Endodermal cell (in vitro differentiated cells): Measurements from ENCODE around the gene AGAP3. TPM values are rescaled to one million over a fixed set of nuclear protein-coding genes. Genes with fewer than 3 reads are reported as not detected.
A peak's percentile ranks its signal among the peaks of the same experiment; 100 is the strongest.

ENCODE experiments used
- DNase-seq: peaks from one replicate; pipeline ENCODE4 v3.0.0-alpha.2; 2017
- H3K27ac ChIP-seq: 2 replicates; pipeline ENCODE4 v1.5.1; 2013; ENCODE audit warnings: mild to moderate bottlenecking, low read depth, low read length, moderate library complexity
- H3K27me3 ChIP-seq: 2 replicates; pipeline ENCODE4 v1.6.1; 2013; ENCODE audit warnings: mild to moderate bottlenecking, low read length, moderate library complexity; ENCODE audit not compliant: insufficient read depth, control insufficient read depth, poor library complexity, severe bottlenecking
- H3K36me3 ChIP-seq: 2 replicates; pipeline ENCODE4 v1.7.0; 2013; ENCODE audit warnings: mild to moderate bottlenecking, low read length, moderate library complexity; ENCODE audit not compliant: control insufficient read depth, insufficient read depth
- H3K4me1 ChIP-seq: one replicate; pipeline ENCODE4 v1.7.0; 2013; ENCODE audit warnings: low read length; ENCODE audit not compliant: control insufficient read depth, insufficient read depth
- H3K4me3 ChIP-seq: 2 replicates; pipeline ENCODE4 v1.5.1; 2013; ENCODE audit warnings: mild to moderate bottlenecking, low read length, moderate library complexity
- H3K9ac ChIP-seq: 2 replicates; pipeline ENCODE4 v1.6.1; 2013; ENCODE audit warnings: mild to moderate bottlenecking, low read length, moderate library complexity; ENCODE audit not compliant: poor library complexity, severe bottlenecking; ENCODE audit errors: extremely low read depth
- H3K9me3 ChIP-seq: 2 replicates; pipeline ENCODE4 v1.6.1; 2013; ENCODE audit warnings: mild to moderate bottlenecking, low read length, moderate library complexity; ENCODE audit not compliant: control insufficient read depth
- H3K27ac Mint-ChIP-seq: 2 replicates; pipeline ENCODE4 v1.8.0; 2020; ENCODE audit warnings: mixed read lengths
- H3K27me3 Mint-ChIP-seq: 2 replicates; pipeline ENCODE4 v1.8.0; 2021; ENCODE audit warnings: mild to moderate bottlenecking, mixed read lengths; ENCODE audit not compliant: insufficient read depth
- H3K36me3 Mint-ChIP-seq: 2 replicates; pipeline ENCODE4 v1.8.0; 2020; ENCODE audit warnings: low read depth, mixed read lengths
- H3K4me1 Mint-ChIP-seq: 2 replicates; pipeline ENCODE4 v1.8.0; 2020; ENCODE audit warnings: mixed read lengths
- H3K4me3 Mint-ChIP-seq: 2 replicates; pipeline ENCODE4 v1.8.0; 2020; ENCODE audit warnings: mild to moderate bottlenecking, moderate library complexity, mixed read lengths
- H3K9me3 Mint-ChIP-seq: 2 replicates; pipeline ENCODE4 v1.8.0; 2020; ENCODE audit warnings: mild to moderate bottlenecking, mixed read lengths
- WGBS, 2 experiments: methylation state at CpG; one replicate each; pipeline versions ENCODE4 v1.1.5 to v1.1.7; 2013; ENCODE audit warnings: missing lambda C conversion rate in 2 of 2, mixed read lengths in 1 of 2; ENCODE audit not compliant: insufficient coverage in 1 of 2, insufficient read length in 1 of 2; 5-methylcytosine and 5-hydroxymethylcytosine counted together
- total RNA-seq, 2 donors: library from RNA; stranded (reverse); fragmentation: NEBNext Ultra II Directional in 1 of 2; extraction: Animal tissue kit (Norgen Biotek cat#: 25700) in 1 of 2; gene quantifications; 2 replicates in 1 of 2; 3 replicates in 1 of 2; pipeline ENCODE4 v1.2.1, GENCODE V29; 2021
- TF ChIP-seq, protein P1 (sequence below): fragments of 200-600 bp; sonication (generic); conservative IDR thresholded peaks from 2 replicates; pipeline ENCODE4 v1.5.0; 2021; ENCODE audit warnings: antibody characterized with exemption, mild to moderate bottlenecking

The AGAP3 gene
- total RNA-seq, 2 donors from 2014 or later, result 113 to 116 TPM

DNA sequence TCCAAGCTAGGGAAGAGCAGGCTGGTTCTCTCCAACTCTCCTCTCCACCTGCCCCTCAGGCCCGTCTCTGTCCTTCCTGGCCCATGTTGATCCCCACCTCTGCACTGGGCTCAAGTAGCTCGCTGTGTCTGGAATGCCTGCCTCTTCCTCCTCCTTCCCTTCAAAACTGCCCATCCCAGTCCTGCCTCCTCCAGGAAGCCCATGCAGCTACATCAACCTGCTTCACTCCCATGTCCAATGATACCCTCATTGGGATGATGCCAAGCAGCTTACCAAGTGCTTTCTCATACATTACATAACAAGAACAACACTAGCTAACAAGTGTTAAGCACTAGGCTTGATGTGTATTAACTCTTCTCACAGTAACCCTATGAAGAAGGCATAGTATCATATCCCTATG is 92.6 kb downstream of the AGAP3 start:
- TF ChIP-seq, protein P1, sequence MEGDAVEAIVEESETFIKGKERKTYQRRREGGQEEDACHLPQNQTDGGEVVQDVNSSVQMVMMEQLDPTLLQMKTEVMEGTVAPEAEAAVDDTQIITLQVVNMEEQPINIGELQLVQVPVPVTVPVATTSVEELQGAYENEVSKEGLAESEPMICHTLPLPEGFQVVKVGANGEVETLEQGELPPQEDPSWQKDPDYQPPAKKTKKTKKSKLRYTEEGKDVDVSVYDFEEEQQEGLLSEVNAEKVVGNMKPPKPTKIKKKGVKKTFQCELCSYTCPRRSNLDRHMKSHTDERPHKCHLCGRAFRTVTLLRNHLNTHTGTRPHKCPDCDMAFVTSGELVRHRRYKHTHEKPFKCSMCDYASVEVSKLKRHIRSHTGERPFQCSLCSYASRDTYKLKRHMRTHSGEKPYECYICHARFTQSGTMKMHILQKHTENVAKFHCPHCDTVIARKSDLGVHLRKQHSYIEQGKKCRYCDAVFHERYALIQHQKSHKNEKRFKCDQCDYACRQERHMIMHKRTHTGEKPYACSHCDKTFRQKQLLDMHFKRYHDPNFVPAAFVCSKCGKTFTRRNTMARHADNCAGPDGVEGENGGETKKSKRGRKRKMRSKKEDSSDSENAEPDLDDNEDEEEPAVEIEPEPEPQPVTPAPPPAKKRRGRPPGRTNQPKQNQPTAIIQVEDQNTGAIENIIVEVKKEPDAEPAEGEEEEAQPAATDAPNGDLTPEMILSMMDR, result no peak
- H3K27ac ChIP-seq, result no peak overlapping the region

GRCh38 chr7:151179287-151179860 is 93.1 kb downstream of the AGAP3 start:
- peaks cover 2% of the 10 kb centered on the region for H3K4me1 Mint-ChIP-seq
- no peak overlapping the region for H3K27ac Mint-ChIP-seq
- peaks cover 64% of the 10 kb centered on the region for H3K27me3 Mint-ChIP-seq

More for the DNA sequence above, 92.6 kb downstream of the AGAP3 start:
- Histone ChIP-seq H3K4me3 (no peak overlapping the region), H3K4me1 (no peaks in the 10 kb centered on the region), H3K27me3 (peaks cover 10% of the 10 kb centered on the region), H3K9me3 (no peaks in the 10 kb centered on the region), H3K9ac (no peak overlapping the region), H3K36me3 (no peaks in the 10 kb centered on the region)
- H3K9me3 Mint-ChIP-seq, result peaks cover 8% of the 10 kb centered on the region
- peaks cover 65% of the 10 kb centered on the region for H3K27me3 Mint-ChIP-seq
- H3K4me1 Mint-ChIP-seq, result peaks cover 2% of the 10 kb centered on the region
- no peak overlapping the region for H3K27ac Mint-ChIP-seq
- 80 to 85% methylated on average over 1 to 2 of the region's 2 CpGs for WGBS, 2 experiments
- peaks cover 2% of the 10 kb centered on the region for H3K36me3 Mint-ChIP-seq
- DNase-seq, result peak; percentile 40
- H3K4me3 Mint-ChIP-seq, result no peak overlapping the region

GRCh38 chr7:151179946-151180345 is 93.7 kb downstream of the AGAP3 start:
- Histone ChIP-seq H3K4me1 (no peaks in the 10 kb centered on the region), H3K4me3 (no peak overlapping the region), H3K9me3 (no peaks in the 10 kb centered on the region), H3K27me3 (peaks cover 10% of the 10 kb centered on the region), H3K36me3 (no peaks in the 10 kb centered on the region), H3K27ac (no peak overlapping the region), H3K9ac (no peak overlapping the region)
- Mint-ChIP-seq H3K36me3 (no peaks in the 10 kb centered on the region), H3K27ac (no peak overlapping the region), H3K9me3 (peaks cover under 1% of the 10 kb centered on the region), H3K4me3 (no peak overlapping the region), H3K27me3 (peaks cover 59% of the 10 kb centered on the region), H3K4me1 (peaks cover 2% of the 10 kb centered on the region)
- 95% methylated on average over 4 of the region's 4 CpGs; no CpG with 5 or more reads in 1 of the 2 experiments for WGBS, 2 experiments
- peak; percentile 20 for DNase-seq
- TF ChIP-seq, protein P1, result no peak

More at GRCh38 chr7:151179287-151179860, 93.1 kb downstream of the AGAP3 start:
- no peaks in the 10 kb centered on the region for H3K36me3 ChIP-seq
- H3K9ac ChIP-seq, result no peak overlapping the region
- peaks cover 10% of the 10 kb centered on the region for H3K27me3 ChIP-seq
- no peaks in the 10 kb centered on the region for H3K9me3 ChIP-seq
- DNase-seq, result peak; percentile 21
- H3K27ac ChIP-seq, result no peak overlapping the region
- H3K4me1 ChIP-seq, result no peaks in the 10 kb centered on the region
- peaks cover 5% of the 10 kb centered on the region for H3K9me3 Mint-ChIP-seq
- H3K36me3 Mint-ChIP-seq, result peaks cover 2% of the 10 kb centered on the region
- H3K4me3 ChIP-seq, result no peak overlapping the region
- TF ChIP-seq, protein P1, result no peak
- WGBS, 2 experiments, result 86 to 91% methylated on average over 3 to 8 of the region's 8 CpGs
- H3K4me3 Mint-ChIP-seq, result no peak overlapping the region
